A549 (cell line): ENCODE results near the gene TBC1D1. TPM values are rescaled to one million over a fixed set of nuclear protein-coding genes. Genes with fewer than 3 reads are reported as not detected.

Source experiments
- ATAC-seq, 2 experiments: fragments of 200-7000 bp in 1 of 2; fragments of >200 bp in 1 of 2; cut with Nextera tagmentation in 1 of 2; cut with Tn5 transposase in 1 of 2; 3 replicates each; pipeline versions ENCODE4 v1.8.0 to v1.9.1; 2018 to 2020; ENCODE audit warnings: mild to moderate bottlenecking in 1 of 2, moderate library complexity in 1 of 2
- CTCF ChIA-PET: fragments of 300-600 bp; sonication (Branson Sonifier 250); formaldehyde crosslinking; extraction: SDS; loops from one replicate; lab custom pipeline; 2021; ENCODE audit warnings: antibody characterized with exemption, inconsistent platforms; lab: Yijun Ruan, JAX
- POLR2A ChIA-PET: fragments of 350-600 bp; formaldehyde crosslinking; extraction: SDS; loops from one replicate; lab custom pipeline; 2021; ENCODE audit warnings: antibody characterized with exemption, inconsistent platforms; lab: Yijun Ruan, JAX
- DNase-seq, 2 experiments: peaks; one replicate each; pipeline versions ENCODE4 v3.0.0 to v3.0.0-alpha.2; 2011 to 2016; ENCODE audit warnings: low read depth in 1 of 2, low spot score in 1 of 2
- FAIRE-seq: peaks from 2 replicates; lab custom pipeline; 2011; peaks lifted over from hg19 to GRCh38; lab: Jason Lieb, UNC
- H3K27ac ChIP-seq, 2 experiments: fragments of >200 bp; sonication (Bioruptor Twin); formaldehyde crosslinking; 3 replicates each; pipeline ENCODE4 v1.5.1; 2016 to 2017
- H3K4me1 ChIP-seq: fragments of >200 bp; sonication (Bioruptor Twin); formaldehyde crosslinking; 3 replicates; pipeline ENCODE4 v1.6.1; 2016
- H3K4me2 ChIP-seq: fragments of >200 bp; sonication (Bioruptor Twin); formaldehyde crosslinking; 3 replicates; pipeline ENCODE4 v1.6.1; 2016
- H3K4me3 ChIP-seq: fragments of >200 bp; sonication (Bioruptor Twin); formaldehyde crosslinking; 3 replicates; pipeline ENCODE4 v1.5.1; 2016
- H3K9me3 ChIP-seq: fragments of >200 bp; sonication (Bioruptor Twin); formaldehyde crosslinking; 3 replicates; pipeline ENCODE4 v1.6.1; 2016
- ATOH8 ChIP-seq: fragments of 250-450 bp; sonication (Bioruptor Pico); IDR thresholded peaks from 2 replicates; pipeline ENCODE4 v1.5.0; 2020; ENCODE audit warnings: low read depth, mild to moderate bottlenecking, moderate library complexity
- CBX2 ChIP-seq: fragments of 200-600 bp; sonication (generic); IDR thresholded peaks from 2 replicates; pipeline ENCODE4 v1.6.1; 2016; ENCODE audit warnings: low read depth, mild to moderate bottlenecking, borderline replicate concordance
- CEBPB ChIP-seq, 2 experiments: fragments of >200 bp in 1 of 2; sonication (Bioruptor Twin) in 1 of 2; formaldehyde crosslinking in 1 of 2; IDR thresholded peaks; 2 replicates each; pipeline ENCODE4 v1.6.1; 2012 to 2016
- CHD2 ChIP-seq: fragments of 150-350 bp; IDR thresholded peaks from 2 replicates; pipeline ENCODE4 v1.6.1; 2014; ENCODE audit warnings: low read length; ENCODE audit not compliant: partially characterized antibody
- EHMT2 ChIP-seq: fragments of 200-600 bp; sonication (generic); IDR thresholded peaks from 2 replicates; pipeline ENCODE4 v1.6.1; 2016; ENCODE audit warnings: antibody characterized with exemption, low read depth, mild to moderate bottlenecking, moderate library complexity
- FOSL2 ChIP-seq, 2 experiments: fragments of 450-650 bp in 1 of 2; fragments of >200 bp in 1 of 2; sonication (Bioruptor Twin) in 1 of 2; formaldehyde crosslinking; IDR thresholded peaks; 2 replicates each; pipeline versions ENCODE4 v1.5.0 to v1.6.1; 2016 to 2020; ENCODE audit warnings: mild to moderate bottlenecking in 1 of 2, moderate library complexity in 1 of 2
- HDAC2 ChIP-seq: fragments of 200-600 bp; sonication (generic); IDR thresholded peaks from 2 replicates; pipeline ENCODE4 v1.6.1; 2016
- HEYL ChIP-seq: fragments of 250-450 bp; sonication (Bioruptor Pico); IDR thresholded peaks from 2 replicates; pipeline ENCODE4 v1.8.0; 2021; ENCODE audit warnings: mild to moderate bottlenecking, moderate library complexity
- HOXA7 ChIP-seq: fragments of 250-450 bp; sonication (Bioruptor Pico); IDR thresholded peaks from 2 replicates; pipeline ENCODE4 v1.5.0; 2020; ENCODE audit warnings: mild to moderate bottlenecking, moderate library complexity
- HOXB5 ChIP-seq: fragments of 250-450 bp; sonication (Bioruptor Pico); IDR thresholded peaks from 2 replicates; pipeline ENCODE4 v1.5.0; 2020; ENCODE audit warnings: mild to moderate bottlenecking, moderate library complexity
- JUN ChIP-seq, 2 experiments: fragments of >200 bp; sonication (Bioruptor Twin); formaldehyde crosslinking; IDR thresholded peaks; 2 replicates in 1 of 2; 3 replicates in 1 of 2; pipeline ENCODE4 v1.6.1; 2016 to 2017
- JUNB ChIP-seq: fragments of >200 bp; sonication (Bioruptor Twin); formaldehyde crosslinking; IDR thresholded peaks from 2 replicates; pipeline ENCODE4 v1.6.1; 2016
- KDM5A ChIP-seq: fragments of 200-600 bp; sonication (generic); IDR thresholded peaks from 2 replicates; pipeline ENCODE4 v1.6.1; 2016; ENCODE audit warnings: antibody characterized with exemption, mild to moderate bottlenecking
- MAZ ChIP-seq: fragments of 150-350 bp; IDR thresholded peaks from 2 replicates; pipeline ENCODE4 v1.6.1; 2014; ENCODE audit warnings: antibody characterized with exemption, low read depth, low read length, borderline replicate concordance
- MYC ChIP-seq: IDR thresholded peaks from 2 replicates; pipeline ENCODE4 v1.6.1; 2012; ENCODE audit warnings: mild to moderate bottlenecking, inconsistent platforms, low read length, improper control_type of control experiment, borderline replicate concordance
- NPAS2 ChIP-seq: fragments of 250-450 bp; sonication (Bioruptor Pico); IDR thresholded peaks from 2 replicates; pipeline ENCODE4 v1.8.0; 2022; ENCODE audit warnings: mild to moderate bottlenecking, moderate library complexity, borderline replicate concordance
- NR3C1 ChIP-seq: fragments of >200 bp; sonication (Bioruptor Twin); formaldehyde crosslinking; IDR thresholded peaks from 3 replicates; pipeline ENCODE4 v1.6.1; 2017
- PBX3 ChIP-seq: IDR thresholded peaks from 2 replicates; pipeline ENCODE4 v1.6.1; 2012
- PHF8 ChIP-seq: fragments of 200-600 bp; sonication (generic); IDR thresholded peaks from 2 replicates; pipeline ENCODE4 v1.6.1; 2016; ENCODE audit warnings: low read depth, mild to moderate bottlenecking, antibody characterized with exemption, moderate library complexity, borderline replicate concordance
- POLR2A ChIP-seq: IDR thresholded peaks from 2 replicates; pipeline ENCODE4 v1.6.1; 2012; ENCODE audit warnings: mild to moderate bottlenecking, low read length
- POLR2AphosphoS2 ChIP-seq: conservative IDR thresholded peaks from 2 replicates; pipeline ENCODE4 v1.6.1; 2012; ENCODE audit warnings: low read length, improper control_type of control experiment, inconsistent platforms
- RCOR1 ChIP-seq: fragments of 150-350 bp; IDR thresholded peaks from 2 replicates; pipeline ENCODE4 v1.6.1; 2014; ENCODE audit warnings: antibody characterized with exemption, low read length, low read depth
- RFX5 ChIP-seq: fragments of 450-650 bp; IDR thresholded peaks from 2 replicates; pipeline ENCODE4 v1.7.1; 2014; ENCODE audit warnings: antibody characterized with exemption, mild to moderate bottlenecking, moderate library complexity
- SREBF2 ChIP-seq: fragments of 450-650 bp; IDR thresholded peaks from 2 replicates; pipeline ENCODE4 v1.6.1; 2014; ENCODE audit warnings: mild to moderate bottlenecking, moderate library complexity
- USF2 ChIP-seq: fragments of 450-650 bp; IDR thresholded peaks from 2 replicates; pipeline ENCODE4 v1.6.1; 2014; ENCODE audit warnings: antibody characterized with exemption
- ZNF302 ChIP-seq: fragments of 250-450 bp; sonication (Bioruptor Pico); IDR thresholded peaks from 2 replicates; pipeline ENCODE4 v1.9.0; 2021; ENCODE audit warnings: inconsistent platforms, mild to moderate bottlenecking, moderate library complexity
- WGBS: methylation state at CpG from one replicate; pipeline ENCODE4 v1.1.6; 2017; ENCODE audit errors: missing lambda C conversion rate; 5-methylcytosine and 5-hydroxymethylcytosine counted together
- polyA plus RNA-seq, 4 experiments: library from polyadenylated mRNA; depleted of rRNA in 3 of 4; stranded (reverse); fragments of >200 nt; fragmentation: RNase III in 1 of 4; extraction: RNeasy Plus Mini Kit Qiagen cat#74134 plus additional on column Dnase treatment in 1 of 4; gene quantifications; 2 replicates in 3 of 4; 3 replicates in 1 of 4; pipeline ENCODE4 v1.2.3, GENCODE V29; 2011 to 2017

The TBC1D1 gene
- polyA plus RNA-seq, 2 of the 4 experiments (the other 2 are of a cell fraction) = 26.5 to 28.5 TPM

- Histone ChIP-seq H3K4me3 (no peak overlapping the region), H3K27ac (no peak overlapping the region), H3K4me1 (no peaks in the 10 kb centered on the region), H3K4me2 (no peak overlapping the region), H3K9me3 (no peaks in the 10 kb centered on the region)
- TF ChIP-seq PBX3 (no peak), POLR2A (no peak), HOXA7 (CRISPR knock-in tag) (no peak), HOXB5 (CRISPR knock-in tag) (no peak), MYC (no peak), CBX2 (no peak), EHMT2 (no peak), MAZ (no peak), RCOR1 (no peak), NPAS2 (CRISPR knock-in tag) (no peak), NR3C1 (no peak), CEBPB (IDR thresholded peaks at IDR 0.05) (no peak), RFX5 (no peak), HEYL (CRISPR knock-in tag) (no peak), CHD2 (no peak)
- no peak for FAIRE-seq
- DNase-seq = no peak
- POLR2A ChIA-PET = no interaction called here
- CTCF ChIA-PET = no interaction called here
- ATAC-seq = no peak
These were observed 32.0 kb upstream of the TBC1D1 start for GRCh38 chr4:37858872-37859271.

GRCh38 chr4:37860266-37860665 lies 30.6 kb upstream of the TBC1D1 start:
- DNase-seq = no peak
- H3K9me3 ChIP-seq = no peaks in the 10 kb centered on the region
- no peak overlapping the region for H3K4me2 ChIP-seq
- CTCF ChIA-PET = no interaction called here
- TF ChIP-seq CHD2 = no peak
- TF ChIP-seq HOXA7 (CRISPR knock-in tag) = no peak
- TF ChIP-seq JUNB = no peak
- TF ChIP-seq HOXB5 (CRISPR knock-in tag) = no peak
- no peak for TF ChIP-seq JUN (IDR thresholded peaks at IDR 0.05)
- TF ChIP-seq PHF8 = no peak
- no peak for TF ChIP-seq HDAC2
- TF ChIP-seq KDM5A = no peak
- no peak for TF ChIP-seq ATOH8
- no peak for TF ChIP-seq FOSL2 (IDR thresholded peaks at IDR 0.05)
- no peak for TF ChIP-seq FOSL2 (CRISPR knock-in tag; IDR thresholded peaks at IDR 0.05)
- no peak for TF ChIP-seq MYC
- TF ChIP-seq USF2 = no peak
- TF ChIP-seq, all 56 proteins: peak for 0
- WGBS = 95% methylated on average over 1 of the region's 1 CpG
- Histone ChIP-seq H3K4me1 (no peaks in the 10 kb centered on the region), H3K4me3 (no peak overlapping the region), H3K27ac (no peak overlapping the region)
- ATAC-seq = no peak
- FAIRE-seq = no peak
- POLR2A ChIA-PET = no interaction called here

GRCh38 chr4:37862961-37863360 lies 27.9 kb upstream of the TBC1D1 start:
- TF ChIP-seq CBX2 = no peak
- no peak for TF ChIP-seq ZNF302 (CRISPR knock-in tag)
- no peak for TF ChIP-seq POLR2AphosphoS2
- TF ChIP-seq SREBF2 = no peak
- TF ChIP-seq FOSL2 (IDR thresholded peaks at IDR 0.05) = no peak
- no peak for TF ChIP-seq FOSL2 (CRISPR knock-in tag; IDR thresholded peaks at IDR 0.05)
- H3K4me2 ChIP-seq = no peak overlapping the region
- no peak overlapping the region for H3K4me3 ChIP-seq
- DNase-seq (no peak), FAIRE-seq (no peak), ATAC-seq (no peak)
- ChIA-PET CTCF (no interaction called here), POLR2A (no interaction called here)
- H3K4me1 ChIP-seq = no peaks in the 10 kb centered on the region
- H3K9me3 ChIP-seq = no peaks in the 10 kb centered on the region
- no peak overlapping the region for H3K27ac ChIP-seq
- 79% methylated on average over 4 of the region's 4 CpGs for WGBS
